ENCODE measurements around the gene KCNA3.

GRCh38 chr1:110677526-110677925, 2.8 kb upstream of the KCNA3 start:
- no peak for TF ChIP-seq CTCF (IDR thresholded peaks at IDR 0.05 in 8 of 11, conservative IDR thresholded peaks at IDR 0.05 in 3 of 11)
- no peak for TF ChIP-seq POLR2A (IDR thresholded peaks at IDR 0.05)

Data from spleen (tissue), 7 donors.